Uterine smooth muscle cell (primary cell): ENCODE measurements around the gene DGKD. TPM values are rescaled to one million over a fixed set of nuclear protein-coding genes. Genes with fewer than 3 reads are reported as not detected.

Source experiments
- total RNA-seq: library from RNA; depleted of rRNA; stranded (reverse); fragments of >200 nt; gene quantifications from 2 replicates; pipeline ENCODE4 v1.2.3, GENCODE V29; 2014

DGKD gene, protein sequence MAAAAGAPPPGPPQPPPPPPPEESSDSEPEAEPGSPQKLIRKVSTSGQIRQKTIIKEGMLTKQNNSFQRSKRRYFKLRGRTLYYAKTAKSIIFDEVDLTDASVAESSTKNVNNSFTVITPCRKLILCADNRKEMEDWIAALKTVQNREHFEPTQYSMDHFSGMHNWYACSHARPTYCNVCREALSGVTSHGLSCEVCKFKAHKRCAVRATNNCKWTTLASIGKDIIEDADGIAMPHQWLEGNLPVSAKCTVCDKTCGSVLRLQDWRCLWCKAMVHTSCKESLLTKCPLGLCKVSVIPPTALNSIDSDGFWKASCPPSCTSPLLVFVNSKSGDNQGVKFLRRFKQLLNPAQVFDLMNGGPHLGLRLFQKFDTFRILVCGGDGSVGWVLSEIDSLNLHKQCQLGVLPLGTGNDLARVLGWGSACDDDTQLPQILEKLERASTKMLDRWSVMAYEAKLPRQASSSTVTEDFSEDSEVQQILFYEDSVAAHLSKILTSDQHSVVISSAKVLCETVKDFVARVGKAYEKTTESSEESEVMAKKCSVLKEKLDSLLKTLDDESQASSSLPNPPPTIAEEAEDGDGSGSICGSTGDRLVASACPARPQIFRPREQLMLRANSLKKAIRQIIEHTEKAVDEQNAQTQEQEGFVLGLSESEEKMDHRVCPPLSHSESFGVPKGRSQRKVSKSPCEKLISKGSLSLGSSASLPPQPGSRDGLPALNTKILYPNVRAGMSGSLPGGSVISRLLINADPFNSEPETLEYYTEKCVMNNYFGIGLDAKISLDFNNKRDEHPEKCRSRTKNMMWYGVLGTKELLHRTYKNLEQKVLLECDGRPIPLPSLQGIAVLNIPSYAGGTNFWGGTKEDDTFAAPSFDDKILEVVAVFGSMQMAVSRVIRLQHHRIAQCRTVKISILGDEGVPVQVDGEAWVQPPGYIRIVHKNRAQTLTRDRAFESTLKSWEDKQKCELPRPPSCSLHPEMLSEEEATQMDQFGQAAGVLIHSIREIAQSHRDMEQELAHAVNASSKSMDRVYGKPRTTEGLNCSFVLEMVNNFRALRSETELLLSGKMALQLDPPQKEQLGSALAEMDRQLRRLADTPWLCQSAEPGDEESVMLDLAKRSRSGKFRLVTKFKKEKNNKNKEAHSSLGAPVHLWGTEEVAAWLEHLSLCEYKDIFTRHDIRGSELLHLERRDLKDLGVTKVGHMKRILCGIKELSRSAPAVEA
- 10.2 and 10.7 TPM in 2 replicates for total RNA-seq

DNA sequence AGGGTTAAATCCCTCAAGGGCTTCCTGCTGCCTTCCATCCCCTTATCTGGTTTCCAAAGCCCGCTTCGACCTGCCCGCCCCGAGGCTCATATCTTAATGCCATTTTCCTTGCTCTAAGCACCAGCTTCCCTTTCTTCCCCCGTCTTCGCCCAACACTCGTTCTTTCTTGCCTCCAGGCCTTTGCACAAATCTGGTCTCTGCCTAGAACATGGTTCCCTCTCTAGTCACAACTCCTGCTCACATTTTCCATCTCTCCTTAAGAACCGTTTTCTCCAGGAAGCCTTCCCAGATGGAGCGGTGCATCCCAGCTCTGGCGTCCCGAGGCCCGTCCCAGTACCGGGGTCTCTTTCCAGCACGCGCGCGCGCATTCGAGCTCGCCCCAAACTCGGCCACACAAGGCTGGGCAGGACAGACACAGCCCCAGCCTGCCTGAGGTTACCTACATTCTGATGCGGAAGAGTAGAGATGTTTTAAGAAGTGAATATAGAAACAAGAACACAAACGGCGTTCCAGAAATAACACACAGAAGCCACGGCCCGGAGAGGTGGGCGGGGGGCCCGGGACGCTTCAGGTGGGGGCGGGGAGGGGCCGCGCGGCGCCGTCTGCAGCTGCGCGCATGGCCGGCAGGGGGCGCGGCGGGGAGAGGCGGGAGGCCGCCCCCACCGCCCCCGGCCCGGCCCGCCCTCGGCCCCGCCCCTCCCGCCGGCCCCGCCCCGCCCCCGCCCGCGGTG, at the start of gene DGKD:
Gene DGKD, plus strand, starts transcription at position 726 of the 731 bp plus-strand sequence. CDS start 25 bp downstream, outside the sequence.

DNA sequence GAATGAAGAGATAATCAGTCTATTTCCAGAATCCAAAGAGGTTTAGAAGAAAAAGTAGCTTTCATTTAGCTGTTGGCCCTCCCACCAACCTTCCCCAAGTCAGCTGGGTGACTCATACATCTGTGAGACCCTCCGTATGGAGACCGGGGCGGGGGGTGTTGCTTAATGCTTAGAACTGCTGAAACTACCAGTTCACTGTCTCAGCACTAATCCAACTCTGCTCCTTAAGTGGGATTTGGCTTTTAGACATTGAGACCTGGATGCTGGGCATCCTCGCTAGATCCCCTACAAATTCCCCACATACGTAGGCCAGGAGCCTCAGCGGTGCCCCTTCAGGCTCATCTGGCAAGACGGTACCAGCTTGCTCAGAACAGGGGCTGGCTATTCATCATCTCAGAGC, 46.7 kb upstream of the DGKD start, which contains the start of gene SAG:
Gene SAG, plus strand, starts transcription at position 252 of the 400 bp plus-strand sequence. CDS start 1,374 bp downstream, outside the sequence.

Other genes starting within 250 kb of the DGKD start
- gene ATG16L1, start 102.8 kb upstream of the DGKD start, total RNA-seq = 33.6 and 53.6 TPM in 2 replicates
- gene SAG, start 46.7 kb upstream of the DGKD start, total RNA-seq = not detected in 2 replicates
- 38.4 and 46.9 TPM in 2 replicates for gene USP40, start 212.3 kb downstream of the DGKD start, total RNA-seq